Cardiac muscle cell (in vitro differentiated cells and primary cell): ENCODE results near the gene NGLY1. TPM values are rescaled to one million over a fixed set of nuclear protein-coding genes. Genes with fewer than 3 reads are reported as not detected.

ENCODE experiments used
- DNase-seq, 2 donors: peaks; one replicate each; pipeline versions ENCODE4 v3.0.0 to v3.0.0-alpha.2; 2010 to 2017; ENCODE audit warnings: low read depth in 1 of 2, low spot score in 1 of 2
- H3K27ac ChIP-seq: fragments of 200-600 bp; sonication (generic); 2 replicates; pipeline ENCODE4 v1.5.1; 2016
- H3K27me3 ChIP-seq: fragments of 200-600 bp; sonication (generic); 2 replicates; pipeline ENCODE4 v1.6.0; 2016; ENCODE audit warnings: control low read depth
- H3K36me3 ChIP-seq: fragments of 200-600 bp; sonication (generic); 2 replicates; pipeline ENCODE4 v1.5.1; 2016; ENCODE audit warnings: control low read depth
- H3K4me1 ChIP-seq: fragments of 200-600 bp; sonication (generic); 2 replicates; pipeline ENCODE4 v1.8.1; 2017; ENCODE audit warnings: low read depth, mild to moderate bottlenecking, mixed run types
- H3K4me3 ChIP-seq: fragments of 200-600 bp; sonication (generic); 2 replicates; pipeline ENCODE4 v1.5.1; 2016; ENCODE audit warnings: mild to moderate bottlenecking
- H3K9me3 ChIP-seq: fragments of 200-600 bp; sonication (generic); 2 replicates; pipeline ENCODE4 v1.5.1; 2017; ENCODE audit warnings: low read depth, mild to moderate bottlenecking, control low read depth
- polyA plus RNA-seq: library from polyadenylated mRNA; unstranded; fragments of >200 nt; fragmentation: Nextera tagmentation; extraction: Ambion mirVana; gene quantifications from 2 replicates; pipeline ENCODE4 v1.2.1, GENCODE V29; 2016
- total RNA-seq: library from RNA; depleted of rRNA; stranded (reverse); fragments of >200 nt; gene quantifications from 2 replicates; pipeline ENCODE4 v1.2.3, GENCODE V29; 2016
- TF ChIP-seq, protein P1 (sequence below): IDR thresholded peaks from 2 replicates; pipeline ENCODE4 v1.5.1; 2012; ENCODE audit warnings: low read depth, mild to moderate bottlenecking, low read length

NGLY1 gene
- total and polyA plus RNA-seq, 2 experiments from 2014 or later = 43.0 to 54.5 TPM

DNA sequence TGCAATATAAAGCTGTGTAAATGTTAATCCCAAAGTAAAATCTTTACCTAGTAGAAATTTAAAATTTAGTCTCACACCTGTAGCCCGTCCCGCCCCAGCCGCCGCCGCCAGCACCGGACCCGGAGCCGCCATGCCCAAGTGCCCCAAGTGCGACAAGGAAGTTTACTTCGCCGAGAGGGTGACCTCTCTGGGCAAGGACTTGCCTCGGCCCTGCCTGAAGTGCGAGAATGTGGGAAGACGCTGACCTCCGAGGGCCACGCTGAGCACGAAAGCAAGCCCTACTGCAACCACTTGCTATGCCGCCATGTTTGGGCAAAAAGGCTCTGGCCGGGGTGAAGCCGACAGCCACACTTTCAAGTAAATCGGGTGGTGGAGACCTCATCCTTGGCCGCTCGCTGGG is 96.5 kb downstream of the NGLY1 start:
- Histone ChIP-seq H3K27me3 (no peaks in the 10 kb centered on the region), H3K4me1 (no peaks in the 10 kb centered on the region), H3K36me3 (no peaks in the 10 kb centered on the region), H3K4me3 (no peak overlapping the region), H3K27ac (no peak overlapping the region), H3K9me3 (no peaks in the 10 kb centered on the region)
- TF ChIP-seq, protein P1, sequence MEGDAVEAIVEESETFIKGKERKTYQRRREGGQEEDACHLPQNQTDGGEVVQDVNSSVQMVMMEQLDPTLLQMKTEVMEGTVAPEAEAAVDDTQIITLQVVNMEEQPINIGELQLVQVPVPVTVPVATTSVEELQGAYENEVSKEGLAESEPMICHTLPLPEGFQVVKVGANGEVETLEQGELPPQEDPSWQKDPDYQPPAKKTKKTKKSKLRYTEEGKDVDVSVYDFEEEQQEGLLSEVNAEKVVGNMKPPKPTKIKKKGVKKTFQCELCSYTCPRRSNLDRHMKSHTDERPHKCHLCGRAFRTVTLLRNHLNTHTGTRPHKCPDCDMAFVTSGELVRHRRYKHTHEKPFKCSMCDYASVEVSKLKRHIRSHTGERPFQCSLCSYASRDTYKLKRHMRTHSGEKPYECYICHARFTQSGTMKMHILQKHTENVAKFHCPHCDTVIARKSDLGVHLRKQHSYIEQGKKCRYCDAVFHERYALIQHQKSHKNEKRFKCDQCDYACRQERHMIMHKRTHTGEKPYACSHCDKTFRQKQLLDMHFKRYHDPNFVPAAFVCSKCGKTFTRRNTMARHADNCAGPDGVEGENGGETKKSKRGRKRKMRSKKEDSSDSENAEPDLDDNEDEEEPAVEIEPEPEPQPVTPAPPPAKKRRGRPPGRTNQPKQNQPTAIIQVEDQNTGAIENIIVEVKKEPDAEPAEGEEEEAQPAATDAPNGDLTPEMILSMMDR = no peak
- no peak for DNase-seq

DNA sequence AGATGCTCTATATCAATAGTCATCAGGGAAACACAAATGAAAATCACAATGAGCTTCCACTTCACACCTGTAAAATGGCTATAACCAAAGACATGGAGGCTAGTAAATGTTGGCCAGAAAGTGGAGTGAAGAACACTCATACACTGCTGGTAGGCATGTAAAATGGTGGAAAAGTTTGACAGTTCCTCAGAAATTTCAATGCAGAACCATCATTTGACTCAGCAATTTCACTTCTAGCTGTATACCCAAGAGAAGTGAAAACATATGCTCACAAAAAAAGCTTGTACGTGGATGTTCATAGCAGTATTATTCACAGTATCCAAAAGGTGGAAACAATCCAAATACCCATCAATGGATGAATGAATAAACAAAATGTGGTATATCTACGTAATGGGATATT is 99.4 kb downstream of the NGLY1 start:
- Histone ChIP-seq H3K9me3 (no peaks in the 10 kb centered on the region), H3K27ac (no peak overlapping the region), H3K4me1 (no peaks in the 10 kb centered on the region), H3K27me3 (no peaks in the 10 kb centered on the region), H3K4me3 (no peak overlapping the region), H3K36me3 (no peaks in the 10 kb centered on the region)
- TF ChIP-seq, protein P1 = no peak
- no peak for DNase-seq

DNA sequence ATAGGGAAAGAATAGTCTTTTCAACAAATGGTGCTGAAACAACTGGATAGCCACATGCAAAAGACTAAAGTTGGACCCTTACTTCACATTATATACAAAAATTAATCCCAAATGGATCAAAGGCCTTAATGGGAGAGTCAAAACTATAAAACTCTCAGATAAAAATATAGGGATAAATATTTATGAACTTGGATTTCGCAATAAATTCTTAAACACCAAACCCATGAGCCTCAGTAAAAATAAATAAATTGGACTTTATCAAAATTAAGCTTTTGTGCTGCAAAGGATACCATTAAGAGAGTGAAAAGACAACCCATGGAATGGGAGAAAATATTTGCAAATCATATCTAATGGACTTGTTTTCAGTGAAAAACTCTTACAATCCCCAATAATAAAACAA is 99.8 kb downstream of the NGLY1 start:
- TF ChIP-seq, protein P1 = no peak
- no peak for DNase-seq
- Histone ChIP-seq H3K4me1 (no peaks in the 10 kb centered on the region), H3K36me3 (no peaks in the 10 kb centered on the region), H3K4me3 (no peak overlapping the region), H3K9me3 (no peaks in the 10 kb centered on the region), H3K27ac (no peak overlapping the region), H3K27me3 (no peaks in the 10 kb centered on the region)

DNA sequence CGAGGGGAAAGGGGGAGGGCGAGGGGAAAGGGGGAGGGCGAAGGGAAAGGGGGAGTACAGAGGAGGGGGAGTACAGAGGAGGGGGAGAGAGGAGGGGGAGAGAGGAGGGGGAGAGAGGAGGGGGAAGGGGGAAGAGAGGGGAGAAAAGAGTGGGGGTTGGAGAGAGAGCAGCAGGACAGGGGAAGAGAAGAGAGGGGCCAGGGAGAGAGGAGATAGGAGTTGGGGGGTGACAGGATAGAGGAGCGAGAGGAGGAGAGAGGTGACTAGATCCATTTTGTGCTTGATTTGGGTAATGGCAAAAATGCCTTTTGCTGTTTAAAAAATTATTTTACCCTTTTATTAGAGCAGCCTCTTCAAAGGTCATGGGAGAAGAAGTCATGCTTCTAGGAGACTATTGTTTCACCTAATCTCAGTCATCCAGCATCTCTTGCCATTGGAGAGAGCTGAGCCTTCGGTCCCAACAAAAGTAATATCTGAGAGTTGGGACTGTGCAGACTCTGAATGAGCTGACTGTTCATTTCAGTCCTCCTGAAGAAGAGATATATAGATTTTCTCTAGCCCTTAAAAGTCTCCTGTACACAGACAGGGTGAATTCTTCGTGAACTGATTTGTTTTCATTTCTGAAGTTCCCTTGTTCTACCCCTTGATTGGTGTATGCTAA is 103.5 kb downstream of the NGLY1 start:
- peaks cover 3% of the 10 kb centered on the region for H3K4me1 ChIP-seq
- H3K36me3 ChIP-seq = no peaks in the 10 kb centered on the region
- H3K27me3 ChIP-seq = no peaks in the 10 kb centered on the region
- TF ChIP-seq, protein P1 = no peak
- no peak overlapping the region for H3K27ac ChIP-seq
- DNase-seq = no peak
- no peak overlapping the region for H3K4me3 ChIP-seq
- H3K9me3 ChIP-seq = no peaks in the 10 kb centered on the region

DNA sequence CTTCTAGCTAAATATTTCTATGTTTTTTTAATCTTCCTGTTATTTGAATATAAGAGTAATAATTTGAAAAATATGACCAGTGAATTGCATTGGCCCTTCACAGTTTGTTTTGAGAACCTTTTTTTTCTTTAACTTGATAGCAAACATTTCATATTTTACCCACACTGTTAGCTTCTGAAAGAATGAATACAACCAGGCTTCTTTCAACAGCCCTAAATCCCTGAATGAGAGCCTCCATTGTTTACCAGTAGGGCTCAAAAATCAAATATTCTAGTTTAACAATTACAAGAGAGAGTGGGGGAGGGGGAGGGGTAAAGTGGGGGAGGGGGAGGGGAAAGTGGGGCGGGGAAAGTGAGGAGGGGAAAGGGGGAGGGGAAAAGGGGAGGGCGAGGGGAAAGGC is 104.1 kb downstream of the NGLY1 start:
- Histone ChIP-seq H3K27ac (no peak overlapping the region), H3K27me3 (no peaks in the 10 kb centered on the region), H3K36me3 (no peaks in the 10 kb centered on the region), H3K4me1 (peaks cover 3% of the 10 kb centered on the region), H3K4me3 (no peak overlapping the region), H3K9me3 (no peaks in the 10 kb centered on the region)
- TF ChIP-seq, protein P1 = no peak
- no peak for DNase-seq
